Karpas-422 (cell line): ENCODE data around the gene ZFYVE28. TPM values are rescaled to one million over a fixed set of nuclear protein-coding genes. Genes with fewer than 3 reads are reported as not detected.
"Not testable (repeated sequence)": the region's sequence is repeated elsewhere in the genome, so short reads cannot be mapped to it uniquely, and the experiment has no call there.

Source experiments
- DNase-seq: peaks from one replicate; pipeline ENCODE4 v3.0.0-alpha.2; 2015
- H2AFZ ChIP-seq: fragments of 200-600 bp; sonication (generic); 2 replicates; pipeline ENCODE4 v1.6.1; 2014; ENCODE audit warnings: antibody characterized with exemption, low read length, mixed read lengths
- H3K27ac ChIP-seq: fragments of 200-600 bp; sonication (generic); 2 replicates; pipeline ENCODE4 v1.5.1; 2014; ENCODE audit warnings: mild to moderate bottlenecking, low read length, moderate library complexity
- H3K27me3 ChIP-seq: fragments of 200-600 bp; sonication (generic); 2 replicates; pipeline ENCODE4 v1.6.1; 2014; ENCODE audit warnings: low read length, mixed read lengths
- H3K36me3 ChIP-seq: fragments of 200-600 bp; sonication (generic); 2 replicates; pipeline ENCODE4 v1.6.1; 2014; ENCODE audit warnings: low read length, mixed read lengths; ENCODE audit not compliant: insufficient read depth
- H3K4me1 ChIP-seq: fragments of 200-600 bp; sonication (generic); 2 replicates; pipeline ENCODE4 v1.6.1; 2014; ENCODE audit warnings: mild to moderate bottlenecking, low read length, mixed read lengths
- H3K4me2 ChIP-seq: fragments of 200-600 bp; sonication (generic); 2 replicates; pipeline ENCODE4 v1.6.1; 2014; ENCODE audit warnings: low read length, low read depth, mild to moderate bottlenecking; ENCODE audit not compliant: poor library complexity, severe bottlenecking
- H3K4me3 ChIP-seq: fragments of 200-600 bp; sonication (generic); 2 replicates; pipeline ENCODE4 v1.5.1; 2014; ENCODE audit warnings: mild to moderate bottlenecking, antibody characterized with exemption, low read length, mixed read lengths
- H3K79me2 ChIP-seq: fragments of 200-600 bp; sonication (generic); 2 replicates; pipeline ENCODE4 v1.6.1; 2014; ENCODE audit warnings: mild to moderate bottlenecking, low read length, mixed read lengths
- H3K9ac ChIP-seq: fragments of 200-600 bp; sonication (generic); 2 replicates; pipeline ENCODE4 v1.6.0; 2014; ENCODE audit warnings: low read length
- H3K9me2 ChIP-seq: fragments of 200-600 bp; sonication (generic), shearing (Covaris generic); replicated peaks from 2 replicates; pipeline ENCODE4 v1.6.0; 2014; ENCODE audit warnings: mild to moderate bottlenecking, low read length, moderate library complexity; ENCODE audit not compliant: insufficient read depth
- H3K9me3 ChIP-seq: fragments of 300-700, 200-600 bp; sonication (generic); 2 replicates; pipeline ENCODE4 v1.6.1; 2014; ENCODE audit warnings: low read length, mixed read lengths
- H4K20me1 ChIP-seq: fragments of 200-600 bp; sonication (generic); 2 replicates; pipeline ENCODE4 v1.6.1; 2014; ENCODE audit warnings: mild to moderate bottlenecking, antibody characterized with exemption, low read length, low read depth; ENCODE audit not compliant: insufficient read depth
- total RNA-seq: library from RNA; depleted of rRNA; stranded (reverse); fragments of >200 nt; shearing (Covaris generic); gene quantifications from 2 replicates; pipeline ENCODE4 v1.2.3, GENCODE V29; 2014; ENCODE audit warnings: low replicate concordance

ZFYVE28 gene
- total RNA-seq, 1 experiment from 2014 or later = 2.0 TPM

DNA sequence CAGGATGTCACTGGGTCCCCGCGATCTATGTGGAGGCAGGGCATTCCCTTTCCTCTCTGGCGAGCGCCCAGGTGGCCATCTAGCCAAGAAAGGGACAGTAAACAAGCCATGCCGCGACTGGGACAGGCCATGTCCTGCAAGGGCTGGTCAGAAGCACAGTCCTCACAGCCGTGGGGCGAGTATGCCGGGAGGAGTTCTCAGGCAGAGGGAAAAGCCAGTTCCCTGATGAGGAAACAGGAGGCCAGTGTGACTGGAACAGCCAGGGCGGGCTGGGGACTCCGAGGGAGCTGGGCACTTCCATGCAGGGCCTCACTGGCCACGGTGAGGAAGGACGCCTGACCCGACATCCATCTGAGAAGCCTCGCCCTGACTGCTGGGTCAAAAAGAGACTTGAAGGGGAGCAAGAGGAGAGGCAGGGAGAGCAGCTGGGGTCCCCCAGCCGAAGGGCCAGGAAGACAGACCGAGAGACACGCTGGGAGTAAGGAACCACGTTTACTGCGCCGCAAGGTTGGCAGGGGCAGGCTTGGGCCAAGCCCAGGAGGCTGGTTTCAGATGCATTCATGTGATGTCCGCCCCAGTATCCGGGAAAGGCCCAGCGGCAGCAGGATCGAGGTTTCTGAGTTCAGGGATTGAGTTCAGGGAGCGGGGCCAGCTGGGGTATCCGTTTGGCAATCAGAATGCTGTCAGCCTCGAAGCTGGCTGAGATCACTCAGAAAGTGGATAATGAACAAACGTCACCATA, 15.3 kb upstream of the ZFYVE28 start:
- Histone ChIP-seq H3K27me3 (no peaks in the 10 kb centered on the region), H4K20me1 (no peaks in the 10 kb centered on the region), H3K9ac (no peak overlapping the region), H3K9me2 (no peaks in the 10 kb centered on the region), H3K27ac (no peak overlapping the region), H3K4me1 (no peaks in the 10 kb centered on the region), H3K36me3 (no peaks in the 10 kb centered on the region), H3K9me3 (no peaks in the 10 kb centered on the region), H2AFZ (no peak overlapping the region), H3K4me2 (no peak overlapping the region), H3K79me2 (no peaks in the 10 kb centered on the region), H3K4me3 (no peak overlapping the region)
- DNase-seq = no peak

DNA sequence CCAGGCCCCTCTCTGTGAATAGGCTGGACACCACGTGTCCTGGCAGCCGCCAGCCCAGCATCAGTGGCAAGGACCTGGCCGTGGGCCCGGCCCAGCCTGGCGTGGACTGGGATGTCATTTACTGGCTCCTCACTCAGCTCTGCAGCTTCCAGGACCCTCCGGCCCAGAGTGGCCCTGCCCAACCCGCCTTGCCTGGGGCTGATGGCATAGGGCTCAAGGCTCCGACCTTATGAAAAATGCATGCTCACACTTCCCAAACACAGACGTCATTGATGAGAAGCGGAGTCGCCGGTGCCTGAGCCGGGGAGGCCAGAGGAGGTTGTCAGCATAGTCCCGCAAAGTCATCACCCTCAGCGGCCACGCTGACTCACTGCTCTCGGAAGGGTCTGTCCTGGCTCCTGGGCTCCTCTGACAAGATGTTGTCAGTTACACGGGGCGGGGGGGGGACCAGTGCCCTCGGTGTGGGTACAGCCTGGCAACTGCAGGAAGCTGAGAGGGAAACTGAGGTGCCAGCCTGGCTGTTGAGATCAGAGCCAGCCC, 14.6 kb upstream of the ZFYVE28 start:
- no peak overlapping the region for H3K4me3 ChIP-seq
- no peaks in the 10 kb centered on the region for H3K9me2 ChIP-seq
- H3K4me2 ChIP-seq = no peak overlapping the region
- no peak overlapping the region for H3K27ac ChIP-seq
- H3K27me3 ChIP-seq = no peaks in the 10 kb centered on the region
- no peaks in the 10 kb centered on the region for H4K20me1 ChIP-seq
- H3K4me1 ChIP-seq = no peaks in the 10 kb centered on the region
- no peaks in the 10 kb centered on the region for H3K36me3 ChIP-seq
- H3K9me3 ChIP-seq = no peaks in the 10 kb centered on the region
- DNase-seq = no peak
- no peaks in the 10 kb centered on the region for H3K79me2 ChIP-seq
- no peak overlapping the region for H2AFZ ChIP-seq
- no peak overlapping the region for H3K9ac ChIP-seq

DNA sequence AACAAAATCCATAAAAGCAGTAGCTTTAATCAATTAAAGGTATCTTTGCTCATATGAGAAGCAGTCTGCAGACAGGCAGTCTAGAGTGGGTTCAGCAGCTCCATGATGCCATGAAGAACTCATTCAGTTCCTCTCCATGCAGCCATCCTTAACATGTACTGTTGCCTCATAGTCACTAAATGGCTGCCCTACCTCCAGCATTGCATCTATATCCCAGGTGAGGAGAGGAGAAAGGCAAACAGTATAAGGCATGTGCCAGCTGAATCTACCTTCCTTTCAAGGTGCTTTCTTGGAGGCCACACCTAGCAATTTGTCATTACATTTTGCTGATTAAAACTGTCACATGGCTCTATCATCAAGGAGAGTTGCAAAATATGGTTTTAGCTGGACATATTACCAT, 13.6 kb upstream of the ZFYVE28 start:
- H2AFZ ChIP-seq = no peak overlapping the region
- no peaks in the 10 kb centered on the region for H3K36me3 ChIP-seq
- no peaks in the 10 kb centered on the region for H3K9me3 ChIP-seq
- H3K27me3 ChIP-seq = no peaks in the 10 kb centered on the region
- no peak overlapping the region for H3K27ac ChIP-seq
- H4K20me1 ChIP-seq = no peaks in the 10 kb centered on the region
- H3K4me2 ChIP-seq = no peak overlapping the region
- no peaks in the 10 kb centered on the region for H3K79me2 ChIP-seq
- no peak overlapping the region for H3K4me3 ChIP-seq
- no peaks in the 10 kb centered on the region for H3K9me2 ChIP-seq
- H3K9ac ChIP-seq = no peak overlapping the region
- DNase-seq = no peak
- no peaks in the 10 kb centered on the region for H3K4me1 ChIP-seq

DNA sequence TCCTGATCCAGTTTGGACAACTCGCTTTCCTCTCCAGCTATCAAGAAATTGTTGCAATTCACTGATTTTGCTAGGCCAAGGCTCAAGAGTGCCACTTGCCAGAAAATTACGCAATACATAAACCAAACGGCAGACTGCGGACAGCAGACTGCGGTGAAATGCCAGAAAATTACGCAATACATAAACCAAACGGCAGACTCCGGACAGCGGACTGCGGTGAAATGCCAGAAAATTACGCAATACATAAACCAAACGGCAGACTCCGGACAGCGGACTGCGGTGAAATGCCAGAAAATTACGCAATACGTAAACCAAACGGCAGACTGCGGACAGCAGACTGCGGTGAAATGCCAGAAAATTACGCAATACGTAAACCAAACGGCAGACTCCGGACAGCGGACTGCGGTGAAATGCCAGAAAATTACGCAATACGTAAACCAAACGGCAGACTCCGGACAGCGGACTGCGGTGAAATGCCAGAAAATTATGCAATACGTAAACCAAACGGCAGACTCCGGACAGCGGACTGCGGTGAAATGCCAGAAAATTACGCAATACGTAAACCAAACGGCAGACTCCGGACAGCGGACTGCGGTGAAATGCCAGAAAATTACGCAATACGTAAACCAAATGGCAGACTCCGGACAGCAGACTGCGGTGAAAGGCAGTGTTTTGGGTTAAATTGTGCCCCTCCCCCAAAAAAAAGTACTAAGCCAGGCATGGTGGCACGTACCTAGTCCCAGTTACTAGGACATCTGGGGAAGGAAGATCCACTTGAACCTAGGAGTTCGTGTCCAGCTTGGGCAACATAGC, 11.7 kb upstream of the ZFYVE28 start:
- not testable (repeated sequence) for H3K4me3 ChIP-seq, H3K4me2 ChIP-seq, H4K20me1 ChIP-seq, H3K27ac ChIP-seq, H3K36me3 ChIP-seq, H2AFZ ChIP-seq, DNase-seq, H3K9me2 ChIP-seq, H3K9me3 ChIP-seq, H3K4me1 ChIP-seq, H3K27me3 ChIP-seq, H3K79me2 ChIP-seq, H3K9ac ChIP-seq

DNA sequence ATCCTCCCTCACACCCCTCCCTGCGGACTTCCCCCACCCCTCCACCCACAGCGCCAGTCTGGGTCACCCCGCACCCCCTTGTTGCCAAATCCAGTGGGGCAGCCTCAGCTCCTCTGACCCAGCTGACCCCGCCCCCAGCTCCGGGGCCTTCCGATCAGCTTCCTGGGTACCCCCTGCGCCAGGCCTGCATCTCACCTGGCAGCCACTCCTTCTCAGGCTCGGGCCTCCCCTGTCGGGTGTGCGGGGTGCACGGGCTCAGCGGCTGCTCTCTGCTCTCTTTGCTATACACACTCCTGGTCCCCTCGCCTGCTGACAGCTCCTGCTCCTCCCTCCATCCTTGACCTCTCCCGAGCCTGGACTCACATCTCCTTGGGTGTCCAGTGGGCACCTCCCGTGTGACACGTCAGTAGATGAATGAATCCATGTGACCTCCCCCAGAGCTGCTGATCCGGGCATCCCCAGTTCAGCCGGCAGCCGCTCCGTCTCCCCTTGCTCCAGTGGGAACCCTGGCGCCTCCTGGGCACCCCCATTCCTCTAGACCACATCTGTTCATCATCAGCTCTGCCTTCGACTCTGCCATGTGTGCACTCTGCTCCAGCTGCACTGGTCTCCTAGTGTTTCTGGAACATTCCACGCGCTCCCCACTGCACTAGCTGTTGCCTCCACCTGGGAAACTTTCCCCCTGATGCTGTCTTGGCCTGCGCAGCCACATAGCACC, 10.2 kb upstream of the ZFYVE28 start:
- Histone ChIP-seq H3K79me2 (no peaks in the 10 kb centered on the region), H3K27me3 (no peaks in the 10 kb centered on the region), H3K4me3 (no peak overlapping the region), H3K9me3 (no peaks in the 10 kb centered on the region), H3K36me3 (no peaks in the 10 kb centered on the region), H3K9me2 (no peaks in the 10 kb centered on the region), H3K9ac (no peak overlapping the region), H3K27ac (no peak overlapping the region), H4K20me1 (no peaks in the 10 kb centered on the region), H3K4me1 (no peaks in the 10 kb centered on the region), H3K4me2 (no peak overlapping the region), H2AFZ (no peak overlapping the region)
- no peak for DNase-seq

DNA sequence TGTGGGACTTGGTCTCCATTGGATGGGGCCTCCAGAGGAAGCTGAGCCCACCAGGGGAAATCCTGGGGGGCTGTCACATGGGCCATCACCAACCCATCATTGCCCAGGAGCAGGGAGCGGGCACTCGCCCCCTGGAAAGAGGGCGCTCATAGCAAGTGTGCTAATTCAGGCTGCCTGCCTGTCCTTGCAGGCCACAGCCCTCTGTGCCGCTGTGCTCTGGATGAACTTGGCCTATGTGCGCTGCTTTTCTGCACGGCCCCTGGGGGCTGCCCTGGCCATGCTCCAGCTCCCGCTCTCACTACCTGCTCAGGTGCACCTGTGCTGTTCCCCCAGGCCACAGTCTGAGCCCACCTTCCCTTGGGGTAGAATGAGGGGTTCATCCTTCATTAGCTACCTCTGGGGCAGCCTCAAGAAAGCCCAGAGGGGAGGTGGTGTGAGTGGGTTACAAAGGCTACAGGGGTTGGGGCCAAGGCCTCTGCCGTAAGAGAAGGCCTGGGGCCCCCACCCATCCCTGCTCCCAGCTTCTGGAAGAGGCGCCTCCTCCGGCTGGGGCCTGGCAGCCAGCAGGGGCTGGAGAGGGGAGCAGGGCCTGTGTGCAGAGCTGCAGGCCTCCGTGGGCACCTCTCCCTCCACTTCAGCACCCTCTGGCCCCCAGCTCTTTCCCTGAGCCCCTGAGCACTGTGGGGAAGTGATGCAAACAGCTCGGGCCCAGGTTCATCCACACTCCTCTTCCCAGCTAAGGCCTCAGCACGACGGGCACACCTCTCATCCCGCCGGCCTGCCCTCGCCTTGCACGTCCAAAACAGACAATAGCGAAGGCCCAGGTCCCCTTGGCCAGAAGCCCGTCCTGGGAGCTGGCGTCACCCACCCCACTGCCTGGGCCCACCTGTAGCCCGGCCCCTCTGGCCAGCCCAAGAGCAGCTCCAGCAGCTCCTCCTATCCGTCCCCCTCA, 9.2 kb upstream of the ZFYVE28 start:
- H3K79me2 ChIP-seq = no peaks in the 10 kb centered on the region
- no peaks in the 10 kb centered on the region for H3K27me3 ChIP-seq
- no peaks in the 10 kb centered on the region for H3K36me3 ChIP-seq
- H3K4me2 ChIP-seq = no peak overlapping the region
- H3K9ac ChIP-seq = no peak overlapping the region
- H3K27ac ChIP-seq = no peak overlapping the region
- no peak overlapping the region for H2AFZ ChIP-seq
- no peaks in the 10 kb centered on the region for H3K9me3 ChIP-seq
- no peak for DNase-seq
- no peaks in the 10 kb centered on the region; the same call in 1 of the 2 replicates for H4K20me1 ChIP-seq
- H3K4me1 ChIP-seq = no peaks in the 10 kb centered on the region
- H3K9me2 ChIP-seq = no peaks in the 10 kb centered on the region
- no peak overlapping the region for H3K4me3 ChIP-seq

DNA sequence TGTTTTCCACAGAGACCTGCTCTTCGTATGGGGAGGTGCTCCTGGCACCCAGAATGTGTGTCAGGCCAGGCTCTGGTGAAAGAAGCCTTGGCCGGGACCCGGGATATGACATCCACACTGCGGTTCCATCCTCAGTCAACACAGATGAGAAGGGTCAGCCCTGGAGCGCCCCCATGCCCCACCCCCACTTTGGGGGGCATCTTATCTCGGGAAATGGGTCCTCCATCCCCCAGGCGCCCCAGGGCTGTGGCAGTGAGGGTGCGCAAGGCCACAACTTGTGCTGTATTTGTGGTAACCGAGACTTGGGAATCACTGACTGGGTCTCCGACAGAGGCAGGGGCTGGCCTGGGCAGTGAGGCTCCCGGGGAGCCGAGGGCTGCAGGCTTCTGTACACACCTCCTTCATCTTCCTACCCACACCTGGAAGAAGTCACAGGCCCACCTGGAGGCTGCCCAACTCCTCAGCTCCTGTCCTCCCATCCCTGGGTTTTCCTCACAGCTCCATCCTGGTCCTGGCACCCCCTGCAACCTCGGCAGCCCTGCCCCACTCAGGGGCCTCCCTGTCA, 8.3 kb upstream of the ZFYVE28 start:
- H3K27ac ChIP-seq = no peak overlapping the region
- H3K4me2 ChIP-seq = no peak overlapping the region
- H3K4me3 ChIP-seq = no peak overlapping the region
- H2AFZ ChIP-seq = no peak overlapping the region
- H3K9me3 ChIP-seq = no peaks in the 10 kb centered on the region
- H3K79me2 ChIP-seq = no peaks in the 10 kb centered on the region
- H3K9me2 ChIP-seq = no peaks in the 10 kb centered on the region
- DNase-seq = no peak
- H3K36me3 ChIP-seq = no peaks in the 10 kb centered on the region
- no peak overlapping the region for H3K9ac ChIP-seq
- H4K20me1 ChIP-seq = no peaks in the 10 kb centered on the region; the same call in 1 of the 2 replicates
- peaks cover 5% of the 10 kb centered on the region for H3K4me1 ChIP-seq
- H3K27me3 ChIP-seq = no peaks in the 10 kb centered on the region
